ENCODE measurements around the gene FAAP100. TPM values are rescaled to one million over a fixed set of nuclear protein-coding genes. Genes with fewer than 3 reads are reported as not detected.

The FAAP100 gene
- polyA plus RNA-seq, 3 donors: 16.5 to 34.0 (median 27.0) TPM

- DNase-seq (ENCODE audit: extremely low read depth in 1 of 11, low read depth in 9 of 11, low spot score in 4 of 11): no peak
These were observed 48.5 kb downstream of the FAAP100 start for GRCh38 chr17:81503619-81504018.

- no peak for DNase-seq (ENCODE audit: extremely low read depth in 1 of 11, low read depth in 9 of 11, low spot score in 4 of 11)
These were observed 49.6 kb downstream of the FAAP100 start for GRCh38 chr17:81502471-81503017.

GRCh38 chr17:81500047-81500446, 52.1 kb downstream of the FAAP100 start:
- no peak for DNase-seq (ENCODE audit: extremely low read depth in 1 of 11, low read depth in 9 of 11, low spot score in 4 of 11)

- no peak for DNase-seq (ENCODE audit: extremely low read depth in 1 of 11, low read depth in 9 of 11, low spot score in 4 of 11)
These were observed 52.6 kb downstream of the FAAP100 start for GRCh38 chr17:81499601-81499970.

GRCh38 chr17:81498953-81499600, 53.1 kb downstream of the FAAP100 start:
- DNase-seq (ENCODE audit: extremely low read depth in 1 of 11, low read depth in 9 of 11, low spot score in 4 of 11): no peak

- DNase-seq (ENCODE audit: extremely low read depth in 1 of 11, low read depth in 9 of 11, low spot score in 4 of 11): no peak
These were observed 57.4 kb downstream of the FAAP100 start for GRCh38 chr17:81494626-81495377.

- no peak for DNase-seq (ENCODE audit: extremely low read depth in 1 of 11, low read depth in 9 of 11, low spot score in 4 of 11)
These were observed 58.7 kb downstream of the FAAP100 start for GRCh38 chr17:81493198-81494038.

DNA sequence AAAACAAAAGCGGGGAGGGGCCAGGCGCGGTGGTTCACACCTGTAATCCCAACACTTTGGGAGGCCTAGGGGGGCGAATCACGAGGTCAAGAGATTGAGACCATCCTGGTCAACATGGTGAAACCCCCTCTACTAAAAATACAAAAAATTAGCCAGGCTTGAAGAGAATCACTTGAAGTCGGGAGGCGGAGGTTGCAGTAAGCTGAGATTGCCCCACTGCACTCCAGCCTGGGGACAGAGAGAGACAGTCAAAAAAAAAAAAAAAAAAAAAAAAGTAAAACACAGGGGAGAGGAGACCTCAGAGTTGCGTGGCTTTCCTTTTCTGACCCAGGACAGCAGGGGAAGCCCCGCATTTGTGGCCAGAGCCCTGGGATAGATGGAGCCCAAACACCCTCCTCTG, 59.4 kb downstream of the FAAP100 start:
- DNase-seq (ENCODE audit: extremely low read depth in 1 of 11, low read depth in 9 of 11, low spot score in 4 of 11): no peak

GRCh38 chr17:81492202-81492601, 60.0 kb downstream of the FAAP100 start:
- DNase-seq (ENCODE audit: extremely low read depth in 1 of 11, low read depth in 9 of 11, low spot score in 4 of 11): no peak

DNA sequence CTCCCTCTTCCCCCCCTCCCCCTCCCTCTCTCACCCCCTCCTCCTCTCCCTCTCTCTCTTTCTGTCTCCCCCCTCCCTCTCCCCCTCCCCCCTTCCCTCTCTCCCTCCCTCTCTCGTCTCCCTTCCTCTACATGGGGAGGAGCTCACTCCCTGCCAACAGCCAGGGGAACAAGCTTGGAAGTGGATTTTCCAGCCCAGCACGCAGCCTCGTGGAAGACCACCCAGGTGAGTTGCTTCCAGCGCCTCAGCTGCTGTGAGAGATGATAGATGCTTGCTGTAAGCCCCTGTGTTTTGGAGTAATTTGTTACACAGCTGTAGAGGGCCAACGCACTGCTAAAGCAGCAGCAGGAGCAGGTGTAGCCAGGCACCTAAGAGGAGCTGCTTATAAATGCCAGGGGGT, 60.4 kb downstream of the FAAP100 start:
- DNase-seq (ENCODE audit: extremely low read depth in 1 of 11, low read depth in 9 of 11, low spot score in 4 of 11): no peak

DNA sequence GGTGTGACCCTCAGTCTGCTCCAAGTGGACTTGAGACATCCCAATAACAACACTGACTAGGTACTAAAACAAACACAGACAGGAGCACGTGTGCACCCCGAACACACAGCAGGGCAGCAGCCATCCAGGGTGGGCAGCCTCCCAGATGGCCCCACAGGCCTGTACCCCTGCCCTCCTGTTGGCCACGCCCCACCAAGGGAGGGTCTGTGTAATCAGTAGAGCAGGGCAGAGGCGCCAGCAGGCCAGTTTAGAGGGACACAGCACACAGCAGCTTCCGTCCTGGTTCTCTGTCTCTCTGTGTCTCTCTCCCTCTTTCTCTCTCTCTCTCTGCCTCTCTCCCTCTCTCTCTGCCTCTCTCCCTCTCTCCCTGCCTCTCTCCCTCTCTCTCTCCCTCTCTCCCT, 61.0 kb downstream of the FAAP100 start:
- DNase-seq (ENCODE audit: extremely low read depth in 1 of 11, low read depth in 9 of 11, low spot score in 4 of 11): no peak

GRCh38 chr17:81489998-81490992, 61.9 kb downstream of the FAAP100 start:
- DNase-seq (ENCODE audit: extremely low read depth in 1 of 11, low read depth in 9 of 11, low spot score in 4 of 11): no peak

Other genes with a start within 250 kb of the FAAP100 start
- 10 to 100 TPM; 15.9 to 29.7 (median 29.3) TPM for gene BAHCC1, start 156.9 kb downstream of the FAAP100 start, polyA plus RNA-seq (ENCODE audit: insufficient read length in 3 of 3)
- 1,000 to 10,000 TPM; 2,933 to 3,390 (median 3,165) TPM for gene ACTG1, start 39.6 kb downstream of the FAAP100 start, polyA plus RNA-seq (ENCODE audit: insufficient read length in 3 of 3)
- 1 to 10 TPM; 1.2 to 2.4 (median 1.6) TPM for gene FSCN2, start 24.0 kb downstream of the FAAP100 start, polyA plus RNA-seq (ENCODE audit: insufficient read length in 3 of 3)
- gene NPLOC4, start 84.8 kb upstream of the FAAP100 start, polyA plus RNA-seq (ENCODE audit: insufficient read length in 3 of 3): 10 to 100 TPM; 53.8 to 73.2 (median 54.3) TPM
- gene TSPAN10, start 84.8 kb upstream of the FAAP100 start, polyA plus RNA-seq (ENCODE audit: insufficient read length in 3 of 3): 1 to 10 TPM; 1.5 to 6.6 (median 3.9) TPM
- 10 to 100 TPM; 10.0 to 12.1 (median 10.2) TPM for gene PDE6G, start 104.2 kb upstream of the FAAP100 start, polyA plus RNA-seq (ENCODE audit: insufficient read length in 3 of 3)
- 10 to 100 TPM; 12.5 to 22.3 (median 17.8) TPM for gene OXLD1, start 114.3 kb upstream of the FAAP100 start, polyA plus RNA-seq (ENCODE audit: insufficient read length in 3 of 3)
- 10 to 100 TPM; 10.8 to 17.7 (median 14.8) TPM for gene CCDC137, start 114.4 kb upstream of the FAAP100 start, polyA plus RNA-seq (ENCODE audit: insufficient read length in 3 of 3)
- 10 to 100 TPM; 46.4 to 53.3 (median 50.0) TPM for gene ARL16, start 131.4 kb upstream of the FAAP100 start, polyA plus RNA-seq (ENCODE audit: insufficient read length in 3 of 3)
- 100 to 1,000 TPM in 2 of 3 donors, 10 to 100 TPM in 1; 87.7 to 111 (median 107) TPM for gene HGS, start 131.7 kb upstream of the FAAP100 start, polyA plus RNA-seq (ENCODE audit: insufficient read length in 3 of 3)
- gene MRPL12, start 151.0 kb upstream of the FAAP100 start, polyA plus RNA-seq (ENCODE audit: insufficient read length in 3 of 3): 10 to 100 TPM; 40.1 to 60.5 (median 45.7) TPM
- 10 to 100 TPM; 11.5 to 19.3 (median 18.9) TPM for gene SLC25A10, start 159.9 kb upstream of the FAAP100 start, polyA plus RNA-seq (ENCODE audit: insufficient read length in 3 of 3)